SU-DHL-6 (cell line): ENCODE results near the gene SUPT20HL1.

Source experiments
- EZH2phosphoT487 ChIP-seq: fragments of 200-600 bp; sonication (generic), shearing (Covaris generic); conservative IDR thresholded peaks from 2 replicates; pipeline ENCODE4 v1.6.1; 2018; ENCODE audit warnings: mild to moderate bottlenecking, antibody characterized with exemption, low read length, moderate library complexity, mixed read lengths
- TF ChIP-seq, protein P1 (sequence below): fragments of 200-600 bp; sonication (generic); IDR thresholded peaks from one replicate; pipeline ENCODE4 v1.5.1; 2017; ENCODE audit warnings: antibody characterized with exemption, mild to moderate bottlenecking, low read length, moderate library complexity; ENCODE audit not compliant: insufficient read depth, poor library complexity, severe bottlenecking

DNA sequence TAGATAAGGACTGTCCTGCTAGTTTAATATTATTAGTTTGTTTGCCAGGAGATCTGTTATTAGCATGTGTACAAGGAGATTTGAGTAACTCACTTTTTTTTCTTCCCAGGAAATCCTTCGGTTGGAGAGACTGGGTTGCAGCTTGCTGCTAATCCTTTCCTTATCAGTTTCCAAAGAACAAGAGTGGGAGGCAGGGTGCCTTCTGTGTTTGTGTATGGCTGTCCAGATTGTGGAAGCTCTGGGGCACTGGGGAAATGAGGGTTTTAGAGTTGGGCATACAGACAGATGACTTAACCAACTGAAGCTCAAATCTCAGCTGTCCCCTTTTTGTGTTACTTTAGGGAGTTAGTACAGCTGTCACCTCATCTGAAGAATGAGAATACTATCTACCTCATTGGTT lies 12.6 kb upstream of the SUPT20HL1 start:
- TF ChIP-seq, protein P1, sequence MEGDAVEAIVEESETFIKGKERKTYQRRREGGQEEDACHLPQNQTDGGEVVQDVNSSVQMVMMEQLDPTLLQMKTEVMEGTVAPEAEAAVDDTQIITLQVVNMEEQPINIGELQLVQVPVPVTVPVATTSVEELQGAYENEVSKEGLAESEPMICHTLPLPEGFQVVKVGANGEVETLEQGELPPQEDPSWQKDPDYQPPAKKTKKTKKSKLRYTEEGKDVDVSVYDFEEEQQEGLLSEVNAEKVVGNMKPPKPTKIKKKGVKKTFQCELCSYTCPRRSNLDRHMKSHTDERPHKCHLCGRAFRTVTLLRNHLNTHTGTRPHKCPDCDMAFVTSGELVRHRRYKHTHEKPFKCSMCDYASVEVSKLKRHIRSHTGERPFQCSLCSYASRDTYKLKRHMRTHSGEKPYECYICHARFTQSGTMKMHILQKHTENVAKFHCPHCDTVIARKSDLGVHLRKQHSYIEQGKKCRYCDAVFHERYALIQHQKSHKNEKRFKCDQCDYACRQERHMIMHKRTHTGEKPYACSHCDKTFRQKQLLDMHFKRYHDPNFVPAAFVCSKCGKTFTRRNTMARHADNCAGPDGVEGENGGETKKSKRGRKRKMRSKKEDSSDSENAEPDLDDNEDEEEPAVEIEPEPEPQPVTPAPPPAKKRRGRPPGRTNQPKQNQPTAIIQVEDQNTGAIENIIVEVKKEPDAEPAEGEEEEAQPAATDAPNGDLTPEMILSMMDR = no peak
- no peak for TF ChIP-seq EZH2phosphoT487
